Gastroesophageal sphincter (tissue), 4 donors: ENCODE measurements around the gene FES. TPM values are rescaled to one million over a fixed set of nuclear protein-coding genes. Genes with fewer than 3 reads are reported as not detected.
"Not testable (repeated sequence)": the region's sequence is repeated elsewhere in the genome, so short reads cannot be mapped to it uniquely, and the experiment has no call there.

Experiments used
- ATAC-seq: fragments of 150-250 bp; one replicate; pipeline ENCODE4 v1.9.1; 2016; ENCODE audit warnings: mild to moderate bottlenecking, moderate library complexity
- H3K27ac ChIP-seq, 4 donors: fragments of 200-600 bp; sonication (generic) in 3 of 4; 1 replicate in 3 of 4; 2 replicates in 1 of 4; pipeline ENCODE4 v1.5.1; 2016 to 2019
- H3K27me3 ChIP-seq: fragments of 200-600 bp; sonication (generic); one replicate; pipeline ENCODE4 v1.5.1; 2019
- H3K36me3 ChIP-seq, 2 donors: fragments of 200-600 bp; sonication (generic); one replicate each; pipeline ENCODE4 v1.5.1; 2019; ENCODE audit warnings: control low read depth in 1 of 2
- H3K4me1 ChIP-seq, 3 donors: fragments of 200-600 bp; sonication (generic); 1 replicate in 2 of 3; 2 replicates in 1 of 3; pipeline ENCODE4 v1.5.1; 2016 to 2019; ENCODE audit warnings: control low read depth in 2 of 3
- H3K4me3 ChIP-seq, 2 donors: fragments of 200-600 bp; sonication (generic); one replicate each; pipeline ENCODE4 v1.5.1; 2019; ENCODE audit warnings: mild to moderate bottlenecking in 1 of 2, moderate library complexity in 1 of 2
- H3K9me3 ChIP-seq, 3 donors: fragments of 200-600 bp; sonication (generic); one replicate each; pipeline ENCODE4 v1.5.1; 2017 to 2019; ENCODE audit warnings: control low read depth in 2 of 3
- EP300 ChIP-seq: sonication (generic); formaldehyde crosslinking; IDR thresholded peaks from one replicate; pipeline ENCODE4 v1.6.1; 2017; ENCODE audit warnings: antibody characterized with exemption, mild to moderate bottlenecking
- POLR2A ChIP-seq, 2 donors: fragments of 450-650 bp; IDR thresholded peaks; one replicate each; pipeline ENCODE4 v1.6.1; 2017; ENCODE audit warnings: antibody characterized with exemption in 2 of 2, mild to moderate bottlenecking in 2 of 2, moderate library complexity in 1 of 2
- POLR2AphosphoS5 ChIP-seq: sonication (generic); formaldehyde crosslinking; IDR thresholded peaks from one replicate; pipeline ENCODE4 v1.6.1; 2017; ENCODE audit warnings: antibody characterized with exemption
- WGBS, 2 donors: methylation state at CpG; one replicate each; pipeline ENCODE4 v1.1.5; 2018; ENCODE audit warnings: low coverage in 1 of 2; 5-methylcytosine and 5-hydroxymethylcytosine counted together
- total RNA-seq, 4 donors: library from RNA; depleted of rRNA; stranded (reverse); fragments of >200 nt; gene quantifications; one replicate each; pipeline ENCODE4 v1.1.0, GENCODE V29; 2016
- TF ChIP-seq, protein P1 (sequence below), 4 experiments: fragments of 200-600 bp in 2 of 4; fragments of 450-650 bp in 2 of 4; sonication (generic) in 1 of 4; IDR thresholded peaks; one replicate each; pipeline ENCODE4 v1.5.1; 2017 to 2019; ENCODE audit warnings: antibody characterized with exemption in 4 of 4, mild to moderate bottlenecking in 2 of 4, moderate library complexity in 2 of 4

Gene FES
- total RNA-seq, 4 donors from 2014 or later, result 40.1 to 70.4 (median 43.5) TPM

DNA sequence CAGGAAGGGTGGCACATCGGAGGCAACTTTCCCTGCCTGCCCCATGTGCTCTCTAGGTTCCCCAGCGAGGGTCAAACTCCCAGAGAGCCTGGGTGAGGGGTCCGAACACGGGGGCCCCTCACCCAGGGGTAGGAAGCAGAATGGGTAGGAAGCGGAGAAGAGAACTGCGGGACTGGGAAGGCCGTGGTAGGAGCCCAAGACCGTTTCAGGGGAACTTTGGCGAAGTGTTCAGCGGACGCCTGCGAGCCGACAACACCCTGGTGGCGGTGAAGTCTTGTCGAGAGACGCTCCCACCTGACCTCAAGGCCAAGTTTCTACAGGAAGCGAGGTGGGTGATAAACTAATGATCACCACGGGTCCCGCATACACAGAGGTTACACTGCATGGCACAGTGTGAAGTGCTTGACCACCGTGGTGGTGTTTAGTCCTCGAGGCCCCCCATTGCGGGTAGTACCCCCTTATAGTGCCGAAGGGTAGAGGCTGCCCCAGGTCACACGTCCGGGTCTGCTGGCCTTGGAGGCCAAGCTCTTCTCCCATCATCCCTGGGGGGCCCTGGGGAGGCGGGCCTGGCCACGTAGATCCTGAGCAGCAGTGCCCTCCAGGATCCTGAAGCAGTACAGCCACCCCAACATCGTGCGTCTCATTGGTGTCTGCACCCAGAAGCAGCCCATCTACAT, 8.3 kb downstream of the FES start:
- H3K36me3 ChIP-seq, result peaks cover 0 to 88% of the 10 kb centered on the region in 2 donors

DNA sequence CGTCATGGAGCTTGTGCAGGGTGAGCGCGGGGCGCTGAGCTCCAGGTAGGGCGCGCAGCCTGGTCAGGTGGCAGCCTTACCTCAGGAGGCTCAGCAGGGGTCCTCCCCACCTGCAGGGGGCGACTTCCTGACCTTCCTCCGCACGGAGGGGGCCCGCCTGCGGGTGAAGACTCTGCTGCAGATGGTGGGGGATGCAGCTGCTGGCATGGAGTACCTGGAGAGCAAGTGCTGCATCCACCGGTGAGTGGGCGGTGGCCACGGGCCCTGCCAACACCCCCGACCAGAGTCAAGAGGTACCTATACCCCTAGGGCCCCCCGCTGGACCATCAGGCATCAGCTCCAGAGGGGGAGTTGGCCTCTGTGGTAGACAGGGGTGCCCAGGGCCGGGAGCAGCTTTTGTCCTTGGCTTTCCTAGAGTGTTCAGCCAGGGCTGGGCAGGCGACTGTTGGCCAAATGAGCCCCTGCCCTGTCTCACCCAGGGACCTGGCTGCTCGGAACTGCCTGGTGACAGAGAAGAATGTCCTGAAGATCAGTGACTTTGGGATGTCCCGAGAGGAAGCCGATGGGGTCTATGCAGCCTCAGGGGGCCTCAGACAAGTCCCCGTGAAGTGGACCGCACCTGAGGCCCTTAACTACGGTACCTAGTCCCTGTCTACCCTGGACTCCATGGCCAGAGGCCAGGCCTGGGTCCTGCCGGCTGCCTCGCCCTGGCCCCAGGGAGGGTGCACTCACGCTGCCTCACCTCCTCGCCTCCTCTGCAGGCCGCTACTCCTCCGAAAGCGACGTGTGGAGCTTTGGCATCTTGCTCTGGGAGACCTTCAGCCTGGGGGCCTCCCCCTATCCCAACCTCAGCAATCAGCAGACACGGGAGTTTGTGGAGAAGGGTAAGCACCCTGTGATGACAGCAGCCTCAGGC, 9.1 kb downstream of the FES start:
- no peaks in the 10 kb centered on the region for H3K4me1 ChIP-seq
- H3K27ac ChIP-seq, result no peak overlapping the region
- H3K9me3 ChIP-seq, result no peaks in the 10 kb centered on the region
- peaks cover 0 to 80% of the 10 kb centered on the region in 2 donors for H3K36me3 ChIP-seq
- ATAC-seq, result no peak
- TF ChIP-seq POLR2A (IDR thresholded peaks at IDR 0.05) (no peak), EP300 (no peak), POLR2AphosphoS5 (no peak)
- TF ChIP-seq, protein P1, sequence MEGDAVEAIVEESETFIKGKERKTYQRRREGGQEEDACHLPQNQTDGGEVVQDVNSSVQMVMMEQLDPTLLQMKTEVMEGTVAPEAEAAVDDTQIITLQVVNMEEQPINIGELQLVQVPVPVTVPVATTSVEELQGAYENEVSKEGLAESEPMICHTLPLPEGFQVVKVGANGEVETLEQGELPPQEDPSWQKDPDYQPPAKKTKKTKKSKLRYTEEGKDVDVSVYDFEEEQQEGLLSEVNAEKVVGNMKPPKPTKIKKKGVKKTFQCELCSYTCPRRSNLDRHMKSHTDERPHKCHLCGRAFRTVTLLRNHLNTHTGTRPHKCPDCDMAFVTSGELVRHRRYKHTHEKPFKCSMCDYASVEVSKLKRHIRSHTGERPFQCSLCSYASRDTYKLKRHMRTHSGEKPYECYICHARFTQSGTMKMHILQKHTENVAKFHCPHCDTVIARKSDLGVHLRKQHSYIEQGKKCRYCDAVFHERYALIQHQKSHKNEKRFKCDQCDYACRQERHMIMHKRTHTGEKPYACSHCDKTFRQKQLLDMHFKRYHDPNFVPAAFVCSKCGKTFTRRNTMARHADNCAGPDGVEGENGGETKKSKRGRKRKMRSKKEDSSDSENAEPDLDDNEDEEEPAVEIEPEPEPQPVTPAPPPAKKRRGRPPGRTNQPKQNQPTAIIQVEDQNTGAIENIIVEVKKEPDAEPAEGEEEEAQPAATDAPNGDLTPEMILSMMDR (IDR thresholded peaks at IDR 0.05), result no peak
- 100% methylated on average over 3 of the region's 33 CpGs; no CpG with 5 or more reads in 1 of the 2 donors for WGBS, 2 donors
- H3K4me3 ChIP-seq, result no peak overlapping the region
- no peaks in the 10 kb centered on the region for H3K27me3 ChIP-seq

More for the DNA sequence above, 8.3 kb downstream of the FES start:
- Histone ChIP-seq H3K27ac (no peak overlapping the region), H3K4me3 (no peak overlapping the region), H3K9me3 (no peaks in the 10 kb centered on the region), H3K27me3 (no peaks in the 10 kb centered on the region), H3K4me1 (no peaks in the 10 kb centered on the region)
- TF ChIP-seq POLR2AphosphoS5, result no peak
- TF ChIP-seq, protein P1 (IDR thresholded peaks at IDR 0.05), result no peak
- TF ChIP-seq EP300, result no peak
- TF ChIP-seq POLR2A (IDR thresholded peaks at IDR 0.05), result no peak
- WGBS, 2 donors, result 92% methylated on average over 14 of the region's 29 CpGs; no CpG with 5 or more reads in 1 of the 2 donors
- ATAC-seq, result no peak

DNA sequence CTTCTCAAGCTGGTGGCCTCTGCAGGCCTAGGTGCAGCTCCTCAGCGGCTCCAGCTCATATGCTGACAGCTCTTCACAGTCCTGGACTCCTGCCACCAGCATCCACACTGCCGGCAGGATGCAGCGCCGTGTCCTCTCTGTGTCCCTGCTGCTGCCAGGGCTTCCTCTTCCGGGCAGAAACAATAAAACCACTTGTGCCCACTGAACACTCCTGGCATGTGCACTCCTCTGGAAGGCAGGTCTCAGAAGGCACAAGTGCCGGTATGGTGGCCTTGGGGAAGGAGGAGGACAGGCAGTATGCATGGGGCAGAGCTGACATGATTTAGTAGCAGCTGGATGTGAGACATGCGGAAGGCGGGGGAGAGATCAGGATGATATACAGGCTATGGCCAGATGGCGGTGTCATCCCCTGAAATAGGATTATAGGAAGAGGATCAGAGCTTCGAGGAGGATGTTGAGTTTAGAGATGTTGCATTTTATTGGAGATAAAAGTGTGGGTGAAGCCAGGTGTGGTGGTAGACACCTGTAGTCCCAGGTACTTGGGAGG, 11.3 kb downstream of the FES start:
- ATAC-seq, result no peak
- TF ChIP-seq EP300 (no peak), POLR2A (IDR thresholded peaks at IDR 0.05) (no peak)
- TF ChIP-seq, protein P1 (IDR thresholded peaks at IDR 0.05), result no peak
- no peak overlapping the region for H3K4me3 ChIP-seq
- no peaks in the 10 kb centered on the region for H3K27me3 ChIP-seq
- H3K27ac ChIP-seq, result no peak overlapping the region
- no peaks in the 10 kb centered on the region for H3K9me3 ChIP-seq
- no peaks in the 10 kb centered on the region for H3K4me1 ChIP-seq
- WGBS, 2 donors, result 68 to 69% methylated on average over 4 to 5 of the region's 10 CpGs
- H3K36me3 ChIP-seq, result peaks cover 0 to 60% of the 10 kb centered on the region in 2 donors

DNA sequence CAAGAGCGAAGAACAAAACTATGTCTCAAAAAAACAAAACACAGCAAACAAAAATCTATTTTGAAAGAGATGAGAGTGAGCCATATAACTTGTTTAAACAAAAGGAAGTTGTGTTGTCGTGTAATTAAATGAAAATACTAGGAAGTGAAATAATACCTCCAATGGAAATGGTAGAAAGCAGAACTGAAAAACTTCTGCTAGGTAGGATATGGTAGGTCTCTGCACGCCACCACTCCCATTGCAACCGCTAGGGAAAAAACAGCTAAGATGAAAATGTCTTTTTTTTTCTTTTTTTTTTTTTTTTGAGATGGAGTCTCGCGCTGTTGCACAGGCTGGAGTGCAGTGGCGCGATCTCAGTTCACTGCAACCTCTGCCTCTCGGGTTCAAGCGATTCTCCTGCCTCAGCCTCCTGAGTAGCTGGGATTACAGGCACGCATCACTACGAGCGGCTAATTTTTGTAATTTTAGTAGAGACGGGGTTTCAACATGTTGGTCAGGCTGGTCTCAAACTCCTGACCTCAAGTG, 12.9 kb downstream of the FES start:
- H3K27ac ChIP-seq, H3K4me3 ChIP-seq, ATAC-seq, H3K4me1 ChIP-seq, H3K9me3 ChIP-seq, H3K27me3 ChIP-seq: not testable (repeated sequence)
- 82 to 94% methylated on average over 3 to 14 of the region's 14 CpGs for WGBS, 2 donors
- peaks cover 0 to 44% of the 10 kb centered on the region in 2 donors for H3K36me3 ChIP-seq
